Ectodermal cell (in vitro differentiated cells): Measurements from ENCODE around the gene ASTN1.

Experiments used
- H3K27ac ChIP-seq: 2 replicates; pipeline ENCODE4 v1.7.0; 2013; ENCODE audit warnings: mild to moderate bottlenecking, low read depth, low read length; ENCODE audit not compliant: insufficient read depth, poor library complexity, severe bottlenecking
- H3K27me3 ChIP-seq: 2 replicates; pipeline ENCODE4 v1.7.0; 2013; ENCODE audit warnings: mild to moderate bottlenecking, low read length; ENCODE audit not compliant: insufficient read depth, control insufficient read depth, poor library complexity, severe bottlenecking
- H3K36me3 ChIP-seq: one replicate; pipeline ENCODE4 v1.7.0; 2013; ENCODE audit warnings: low read length; ENCODE audit not compliant: control insufficient read depth, insufficient read depth
- H3K4me1 ChIP-seq: one replicate; pipeline ENCODE4 v1.7.0; 2013; ENCODE audit warnings: low read length; ENCODE audit not compliant: control insufficient read depth, insufficient read depth
- H3K4me3 ChIP-seq: 2 replicates; pipeline ENCODE4 v1.7.0; 2013; ENCODE audit warnings: low read depth, low read length, control low read depth; ENCODE audit not compliant: insufficient read depth
- H3K9me3 ChIP-seq: 2 replicates; pipeline ENCODE4 v1.7.0; 2013; ENCODE audit warnings: mild to moderate bottlenecking, low read length, moderate library complexity; ENCODE audit not compliant: control insufficient read depth
- WGBS, 2 experiments: methylation state at CpG; one replicate each; pipeline ENCODE4 v1.1.7; 2013; ENCODE audit warnings: missing lambda C conversion rate in 2 of 2; 5-methylcytosine and 5-hydroxymethylcytosine counted together

The ASTN1 gene

DNA sequence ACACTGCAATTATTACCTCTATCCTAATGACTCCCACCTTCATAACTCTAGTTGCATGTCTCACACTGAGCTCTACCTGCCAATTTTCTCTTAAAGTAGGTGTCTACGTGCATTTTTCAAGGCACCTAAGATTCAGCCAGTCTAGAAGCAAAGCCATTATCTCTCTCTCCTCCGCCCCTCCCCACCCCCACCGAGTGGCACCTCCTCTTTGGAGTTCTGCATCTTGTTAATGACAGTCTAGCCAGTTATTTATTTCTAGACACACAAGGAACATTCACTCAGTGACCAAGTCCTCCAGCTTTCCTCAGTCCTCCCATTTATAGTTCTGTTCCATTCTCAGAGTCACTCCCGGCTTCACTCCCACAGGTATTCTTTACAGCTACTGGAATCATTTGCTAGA is 47.6 kb downstream of the ASTN1 start:
- H3K27me3 ChIP-seq, result no peaks in the 10 kb centered on the region
- H3K36me3 ChIP-seq, result no peaks in the 10 kb centered on the region
- H3K27ac ChIP-seq, result no peak overlapping the region
- WGBS, 2 experiments, result 85 to 90% methylated on average over 4 of the region's 4 CpGs
- H3K4me1 ChIP-seq, result peaks cover 4% of the 10 kb centered on the region
- no peaks in the 10 kb centered on the region for H3K9me3 ChIP-seq
- no peak overlapping the region for H3K4me3 ChIP-seq

DNA sequence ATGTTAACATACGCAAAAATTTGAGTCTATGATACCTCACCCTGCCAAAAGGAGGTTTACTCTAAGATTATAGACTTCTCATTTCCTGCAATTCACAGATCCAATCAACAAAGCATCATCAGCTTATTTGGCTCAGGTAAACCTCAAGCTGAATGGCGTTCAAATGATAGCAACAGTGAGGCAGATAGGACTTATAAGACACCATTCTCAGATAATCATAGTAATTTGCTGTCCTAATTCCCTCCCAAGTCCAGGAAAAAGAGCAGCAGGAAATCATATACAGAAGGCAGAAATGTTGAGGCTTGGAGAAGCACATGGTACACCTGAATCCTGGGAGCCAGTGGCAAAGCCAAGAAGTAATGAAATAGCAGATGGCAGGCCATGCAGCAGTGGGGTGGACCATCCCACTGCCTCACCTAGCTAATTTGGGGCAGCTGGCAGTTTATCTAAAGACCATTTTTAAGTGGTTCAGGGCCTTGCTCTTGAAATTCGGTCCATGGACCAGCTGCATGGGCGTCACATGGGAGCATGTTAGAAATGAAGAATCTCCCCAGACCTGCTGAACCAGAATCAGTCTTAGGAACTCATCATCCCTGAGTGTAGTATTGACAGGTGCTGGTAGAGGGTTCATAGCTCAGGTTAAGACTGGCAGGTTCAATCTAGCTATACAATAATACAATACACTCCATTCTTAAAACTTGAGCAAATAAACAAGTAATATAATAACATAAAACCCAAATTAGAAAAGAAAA is 57.7 kb downstream of the ASTN1 start:
- Histone ChIP-seq H3K4me3 (no peak overlapping the region), H3K36me3 (no peaks in the 10 kb centered on the region), H3K27ac (no peak overlapping the region), H3K4me1 (no peaks in the 10 kb centered on the region), H3K9me3 (no peaks in the 10 kb centered on the region), H3K27me3 (no peaks in the 10 kb centered on the region)
- 93% methylated on average over 4 of the region's 4 CpGs for WGBS, 2 experiments

DNA sequence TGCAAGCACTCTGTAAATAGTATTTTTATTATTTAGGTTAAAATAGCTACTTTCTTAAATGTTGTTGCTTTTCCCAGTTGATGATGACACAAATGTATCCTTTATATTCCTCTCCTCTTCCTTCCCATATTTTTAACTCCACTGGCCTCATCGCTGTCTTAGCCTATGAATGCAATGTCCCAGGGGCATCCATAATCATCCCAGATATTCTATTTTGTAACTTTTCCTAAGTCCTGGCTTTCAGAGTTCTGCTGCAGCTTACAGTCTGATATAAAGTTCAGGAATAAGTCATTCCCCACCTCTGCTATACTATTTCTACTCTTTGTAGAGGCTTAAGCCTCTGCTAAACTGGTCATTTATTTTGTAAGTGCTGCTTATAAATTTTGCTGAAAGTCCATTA is 58.3 kb downstream of the ASTN1 start:
- WGBS, 2 experiments, result 89 to 97% methylated on average over 1 of the region's 1 CpG
- no peaks in the 10 kb centered on the region for H3K36me3 ChIP-seq
- no peak overlapping the region for H3K27ac ChIP-seq
- no peaks in the 10 kb centered on the region for H3K9me3 ChIP-seq
- no peak overlapping the region for H3K4me3 ChIP-seq
- H3K4me1 ChIP-seq, result no peaks in the 10 kb centered on the region
- H3K27me3 ChIP-seq, result no peaks in the 10 kb centered on the region

DNA sequence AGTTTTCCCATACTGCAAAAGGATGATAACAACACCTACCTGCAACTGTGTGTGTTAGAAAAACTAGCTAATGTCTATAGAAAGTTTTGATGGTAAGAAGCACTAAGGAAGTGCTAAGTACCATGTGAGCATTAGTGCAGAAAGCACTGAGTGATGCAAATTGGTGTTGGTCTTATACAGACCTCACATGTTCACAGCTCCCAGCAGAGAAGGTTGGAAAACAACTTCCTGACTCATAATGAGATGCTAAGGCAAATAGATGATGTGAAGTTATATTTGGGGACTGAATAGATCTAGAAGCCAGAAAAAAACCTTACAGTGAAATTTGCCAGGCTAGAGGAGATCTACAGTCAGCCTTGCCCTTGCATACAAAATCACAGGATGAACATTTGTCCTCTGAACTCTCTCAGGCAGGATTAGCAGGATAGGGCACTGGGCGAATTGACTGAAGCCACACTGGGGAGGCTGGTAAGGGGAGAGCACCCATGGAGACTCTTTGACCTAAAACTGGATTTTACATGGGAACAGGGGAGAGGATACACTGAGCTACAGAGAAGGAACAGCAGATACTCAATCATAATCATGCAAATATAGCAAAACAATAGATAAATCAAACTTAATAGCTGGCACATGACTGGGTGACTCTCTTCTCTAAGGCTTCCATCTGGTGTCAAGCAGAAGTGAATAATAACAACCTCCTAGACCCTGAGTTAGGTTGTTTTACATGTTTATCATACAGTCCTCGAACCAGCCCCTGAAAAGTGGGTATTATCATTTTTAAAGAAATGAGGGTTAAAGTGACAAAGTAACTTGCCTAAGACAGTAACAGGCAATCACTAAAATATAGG is 61.3 kb downstream of the ASTN1 start:
- Histone ChIP-seq H3K36me3 (no peaks in the 10 kb centered on the region), H3K4me1 (no peaks in the 10 kb centered on the region), H3K27me3 (no peaks in the 10 kb centered on the region), H3K27ac (no peak overlapping the region), H3K4me3 (no peak overlapping the region), H3K9me3 (no peaks in the 10 kb centered on the region)
- WGBS, 2 experiments, result 89 to 92% methylated on average over 1 to 2 of the region's 2 CpGs

DNA sequence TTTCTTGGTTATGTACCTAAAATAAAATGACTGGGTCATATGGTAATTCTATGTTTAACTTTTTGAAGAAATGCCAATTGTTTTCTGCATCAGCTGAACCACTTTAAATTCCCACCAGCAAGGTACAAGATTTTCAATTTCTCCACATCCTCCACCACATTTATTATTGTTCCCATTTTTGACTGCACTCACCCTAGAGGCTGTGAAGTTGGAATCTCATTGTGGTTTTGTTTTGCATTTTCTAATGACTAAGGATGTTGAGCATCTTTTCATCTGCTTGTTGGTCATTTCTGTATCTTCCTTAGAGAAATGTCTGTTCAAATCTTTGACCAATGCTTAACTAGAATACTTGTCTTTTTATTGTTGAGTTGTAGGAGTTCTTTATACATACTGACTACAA is 72.5 kb downstream of the ASTN1 start:
- Histone ChIP-seq H3K9me3 (no peaks in the 10 kb centered on the region), H3K4me3 (no peak overlapping the region), H3K27me3 (no peaks in the 10 kb centered on the region), H3K27ac (no peak overlapping the region), H3K4me1 (no peaks in the 10 kb centered on the region), H3K36me3 (no peaks in the 10 kb centered on the region)

DNA sequence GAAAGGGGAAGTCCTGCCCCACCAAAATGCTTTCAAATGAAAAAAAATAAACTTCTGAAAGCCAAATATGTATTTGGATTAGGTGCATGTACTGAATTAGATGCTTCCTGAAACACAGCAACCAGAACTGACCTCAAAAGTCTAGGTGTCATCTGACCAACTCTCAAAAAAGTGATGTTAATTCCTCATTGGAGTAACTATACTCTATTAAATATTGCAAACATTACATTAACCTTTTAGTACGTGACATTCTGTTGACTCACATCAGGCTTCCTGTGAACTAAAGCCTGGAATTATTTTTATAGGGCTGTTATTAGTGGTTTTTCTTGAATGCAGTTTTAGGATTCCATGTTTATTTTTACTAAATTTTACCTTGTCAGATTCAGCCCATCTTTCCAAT is 73.5 kb downstream of the ASTN1 start:
- Histone ChIP-seq H3K36me3 (no peaks in the 10 kb centered on the region), H3K9me3 (no peaks in the 10 kb centered on the region), H3K27me3 (no peaks in the 10 kb centered on the region), H3K27ac (no peak overlapping the region), H3K4me3 (no peak overlapping the region), H3K4me1 (no peaks in the 10 kb centered on the region)
- WGBS, 2 experiments, result 100% methylated on average over 1 of the region's 1 CpG; no CpG with 5 or more reads in 1 of the 2 experiments

DNA sequence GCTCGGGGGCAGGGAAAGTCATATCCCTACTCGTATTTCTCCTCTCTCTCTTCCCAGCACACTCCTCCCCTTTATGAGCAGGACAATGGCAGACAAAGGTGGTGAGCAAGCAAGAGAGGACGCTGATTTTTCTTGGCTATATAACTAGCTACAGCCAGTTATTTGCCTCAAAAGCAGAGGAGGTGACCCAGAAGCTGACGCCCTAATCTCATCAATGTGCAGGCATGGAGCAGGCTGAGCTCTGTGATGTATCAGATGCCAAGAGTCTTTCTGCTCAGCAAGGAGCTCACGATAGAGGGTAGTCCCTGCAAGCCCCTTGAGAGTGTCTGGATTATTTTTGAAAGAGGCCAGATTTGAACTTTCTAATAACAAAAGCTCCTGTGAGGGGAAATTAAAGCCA is 75.5 kb downstream of the ASTN1 start:
- H3K27me3 ChIP-seq, result no peaks in the 10 kb centered on the region
- H3K4me3 ChIP-seq, result no peak overlapping the region
- no peaks in the 10 kb centered on the region for H3K9me3 ChIP-seq
- H3K27ac ChIP-seq, result no peak overlapping the region
- H3K36me3 ChIP-seq, result no peaks in the 10 kb centered on the region
- no peaks in the 10 kb centered on the region for H3K4me1 ChIP-seq
- 72 to 79% methylated on average over 5 of the region's 5 CpGs for WGBS, 2 experiments

DNA sequence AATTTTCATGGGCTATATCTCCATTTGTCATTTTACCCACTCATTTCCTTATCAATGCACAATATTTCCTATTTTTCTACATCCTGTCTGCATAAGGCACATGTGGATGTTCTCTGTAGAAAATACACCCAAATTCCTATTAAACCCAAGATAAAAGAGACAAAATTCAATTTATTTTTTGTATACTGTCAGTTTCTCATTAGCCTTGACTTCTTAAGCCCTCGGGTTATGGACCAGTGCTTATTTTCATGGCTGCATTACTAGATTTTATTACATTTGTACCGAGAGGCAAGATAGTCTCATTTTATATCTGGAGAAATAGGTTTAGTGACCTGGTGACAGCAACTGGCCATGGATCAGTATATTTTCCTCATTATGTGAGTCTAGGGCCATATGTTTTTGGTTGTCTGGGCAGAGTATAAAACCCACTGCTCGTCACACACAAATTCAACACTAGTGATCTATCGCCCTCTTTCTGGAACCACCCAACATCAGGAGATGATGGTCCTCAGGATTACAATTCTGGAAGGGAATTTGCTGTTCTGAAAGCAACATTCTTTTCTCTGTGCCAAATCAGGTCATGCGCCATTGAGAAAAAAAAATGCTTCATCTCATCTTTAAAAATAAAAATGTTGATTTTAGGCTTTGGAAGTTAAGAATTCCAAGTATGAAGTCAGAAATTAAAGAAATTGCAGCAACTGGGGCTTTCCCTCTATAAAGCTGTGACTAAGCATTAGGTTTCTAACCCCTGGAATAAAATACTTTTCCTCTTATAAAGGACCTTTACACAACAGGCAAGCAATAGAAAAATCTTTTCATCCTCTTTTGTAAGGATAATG is 81.4 kb downstream of the ASTN1 start:
- no peaks in the 10 kb centered on the region for H3K36me3 ChIP-seq
- no peaks in the 10 kb centered on the region for H3K9me3 ChIP-seq
- WGBS, 2 experiments, result 94 to 97% methylated on average over 3 to 5 of the region's 5 CpGs
- H3K27me3 ChIP-seq, result no peaks in the 10 kb centered on the region
- no peaks in the 10 kb centered on the region for H3K4me1 ChIP-seq
- no peak overlapping the region for H3K27ac ChIP-seq
- H3K4me3 ChIP-seq, result no peak overlapping the region

DNA sequence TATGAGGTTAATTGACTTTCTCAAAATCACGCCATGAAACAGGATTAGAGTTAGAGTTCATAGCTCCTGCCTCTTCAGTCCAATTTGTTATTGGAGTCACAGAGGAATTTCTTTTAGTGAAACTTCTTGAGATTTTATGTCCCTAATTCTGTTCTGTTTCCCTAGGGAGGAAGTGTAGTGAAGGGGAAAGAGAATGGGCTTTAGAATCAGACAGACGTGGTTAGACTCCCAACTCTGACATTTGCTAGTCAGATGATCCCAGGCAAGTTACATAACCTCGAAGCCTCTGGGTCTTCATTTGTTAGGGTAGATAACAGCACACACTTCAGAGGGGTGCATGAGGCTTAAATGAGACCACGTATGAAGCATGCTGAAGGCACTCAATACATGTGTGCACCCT is 83.9 kb downstream of the ASTN1 start:
- Histone ChIP-seq H3K4me1 (no peaks in the 10 kb centered on the region), H3K9me3 (no peaks in the 10 kb centered on the region), H3K4me3 (no peak overlapping the region), H3K27ac (no peak overlapping the region), H3K36me3 (no peaks in the 10 kb centered on the region), H3K27me3 (no peaks in the 10 kb centered on the region)
- 90 to 91% methylated on average over 4 of the region's 4 CpGs for WGBS, 2 experiments
